ENCODE results near the gene NIPAL1.

DNA sequence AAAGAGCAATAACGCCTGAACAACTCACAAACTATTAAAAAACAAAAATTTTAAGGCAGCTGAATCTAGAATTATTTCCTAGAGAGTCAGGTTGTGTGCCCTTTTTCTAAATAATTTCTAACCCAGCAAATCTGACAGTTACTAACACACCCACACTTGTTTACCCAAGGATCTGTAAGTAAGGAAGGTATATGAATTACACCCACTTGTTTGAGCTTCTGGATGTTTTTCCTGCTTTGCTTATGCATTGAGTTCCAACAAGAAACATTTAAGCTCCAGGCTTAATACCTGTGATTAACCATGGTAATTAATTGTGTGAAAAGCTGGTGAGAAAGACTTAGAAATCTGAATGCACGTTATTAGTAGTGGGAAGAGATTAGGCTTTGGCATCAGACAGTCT, 1.5 kb downstream of the NIPAL1 start:
- TF ChIP-seq, protein P1, sequence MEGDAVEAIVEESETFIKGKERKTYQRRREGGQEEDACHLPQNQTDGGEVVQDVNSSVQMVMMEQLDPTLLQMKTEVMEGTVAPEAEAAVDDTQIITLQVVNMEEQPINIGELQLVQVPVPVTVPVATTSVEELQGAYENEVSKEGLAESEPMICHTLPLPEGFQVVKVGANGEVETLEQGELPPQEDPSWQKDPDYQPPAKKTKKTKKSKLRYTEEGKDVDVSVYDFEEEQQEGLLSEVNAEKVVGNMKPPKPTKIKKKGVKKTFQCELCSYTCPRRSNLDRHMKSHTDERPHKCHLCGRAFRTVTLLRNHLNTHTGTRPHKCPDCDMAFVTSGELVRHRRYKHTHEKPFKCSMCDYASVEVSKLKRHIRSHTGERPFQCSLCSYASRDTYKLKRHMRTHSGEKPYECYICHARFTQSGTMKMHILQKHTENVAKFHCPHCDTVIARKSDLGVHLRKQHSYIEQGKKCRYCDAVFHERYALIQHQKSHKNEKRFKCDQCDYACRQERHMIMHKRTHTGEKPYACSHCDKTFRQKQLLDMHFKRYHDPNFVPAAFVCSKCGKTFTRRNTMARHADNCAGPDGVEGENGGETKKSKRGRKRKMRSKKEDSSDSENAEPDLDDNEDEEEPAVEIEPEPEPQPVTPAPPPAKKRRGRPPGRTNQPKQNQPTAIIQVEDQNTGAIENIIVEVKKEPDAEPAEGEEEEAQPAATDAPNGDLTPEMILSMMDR (IDR thresholded peaks at IDR 0.05; ENCODE audit: borderline replicate concordance, extremely low read depth, low read length, poor library complexity, severe bottlenecking): no peak
- no peak for TF ChIP-seq EZH2 (IDR thresholded peaks at IDR 0.05; ENCODE audit: borderline replicate concordance, low read depth, low read length, severe bottlenecking)

Data from DND-41 (cell line).